ENCODE data around the gene LIG1.

DNA sequence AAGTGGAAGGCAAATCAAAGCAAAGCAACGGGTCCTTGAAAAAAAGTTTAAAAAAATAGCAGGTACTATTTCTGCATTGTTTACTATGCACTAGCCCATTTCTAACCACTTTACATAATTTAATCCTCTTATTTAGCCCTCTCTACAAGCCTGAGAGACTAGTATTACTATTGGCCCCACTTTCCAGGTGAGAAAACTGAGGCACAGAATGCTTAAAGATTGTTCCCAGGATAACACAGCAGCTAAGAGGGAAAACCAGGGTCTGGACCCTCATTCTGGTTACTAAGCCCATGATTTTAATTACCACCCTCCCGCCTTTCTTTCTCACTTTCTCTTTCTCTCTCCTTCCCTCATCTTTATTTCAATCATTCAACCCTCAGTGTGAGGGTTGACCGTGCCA lies 6.1 kb upstream of the LIG1 start:
- TF ChIP-seq, protein P1, sequence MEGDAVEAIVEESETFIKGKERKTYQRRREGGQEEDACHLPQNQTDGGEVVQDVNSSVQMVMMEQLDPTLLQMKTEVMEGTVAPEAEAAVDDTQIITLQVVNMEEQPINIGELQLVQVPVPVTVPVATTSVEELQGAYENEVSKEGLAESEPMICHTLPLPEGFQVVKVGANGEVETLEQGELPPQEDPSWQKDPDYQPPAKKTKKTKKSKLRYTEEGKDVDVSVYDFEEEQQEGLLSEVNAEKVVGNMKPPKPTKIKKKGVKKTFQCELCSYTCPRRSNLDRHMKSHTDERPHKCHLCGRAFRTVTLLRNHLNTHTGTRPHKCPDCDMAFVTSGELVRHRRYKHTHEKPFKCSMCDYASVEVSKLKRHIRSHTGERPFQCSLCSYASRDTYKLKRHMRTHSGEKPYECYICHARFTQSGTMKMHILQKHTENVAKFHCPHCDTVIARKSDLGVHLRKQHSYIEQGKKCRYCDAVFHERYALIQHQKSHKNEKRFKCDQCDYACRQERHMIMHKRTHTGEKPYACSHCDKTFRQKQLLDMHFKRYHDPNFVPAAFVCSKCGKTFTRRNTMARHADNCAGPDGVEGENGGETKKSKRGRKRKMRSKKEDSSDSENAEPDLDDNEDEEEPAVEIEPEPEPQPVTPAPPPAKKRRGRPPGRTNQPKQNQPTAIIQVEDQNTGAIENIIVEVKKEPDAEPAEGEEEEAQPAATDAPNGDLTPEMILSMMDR (IDR thresholded peaks at IDR 0.05) = no peak
- no peak for TF ChIP-seq POLR2A (IDR thresholded peaks at IDR 0.05)
